Choroid plexus epithelial cell (primary cell): ENCODE results near the gene HNRNPR.

Source experiments
- DNase-seq: peaks from one replicate; pipeline ENCODE4 v3.0.0-alpha.2; 2010; ENCODE audit warnings: low read depth
- H3K4me3 ChIP-seq: 2 replicates; pipeline ENCODE4 v1.5.1; 2011; ENCODE audit warnings: low read depth, mild to moderate bottlenecking, control low read depth, low read length, moderate library complexity
- TF ChIP-seq, protein P1 (sequence below): conservative IDR thresholded peaks from 2 replicates; pipeline ENCODE4 v1.5.1; 2011; ENCODE audit warnings: low read depth, mild to moderate bottlenecking, control low read depth, inconsistent platforms, low read length, moderate library complexity

HNRNPR gene

GRCh38 chr1:23344111-23344986 is at the start of gene HNRNPR:
HNRNPR (minus strand) TSS chr1:23344284; CDS start chr1:23341008, 3,276 bp downstream.
- TF ChIP-seq, protein P1, sequence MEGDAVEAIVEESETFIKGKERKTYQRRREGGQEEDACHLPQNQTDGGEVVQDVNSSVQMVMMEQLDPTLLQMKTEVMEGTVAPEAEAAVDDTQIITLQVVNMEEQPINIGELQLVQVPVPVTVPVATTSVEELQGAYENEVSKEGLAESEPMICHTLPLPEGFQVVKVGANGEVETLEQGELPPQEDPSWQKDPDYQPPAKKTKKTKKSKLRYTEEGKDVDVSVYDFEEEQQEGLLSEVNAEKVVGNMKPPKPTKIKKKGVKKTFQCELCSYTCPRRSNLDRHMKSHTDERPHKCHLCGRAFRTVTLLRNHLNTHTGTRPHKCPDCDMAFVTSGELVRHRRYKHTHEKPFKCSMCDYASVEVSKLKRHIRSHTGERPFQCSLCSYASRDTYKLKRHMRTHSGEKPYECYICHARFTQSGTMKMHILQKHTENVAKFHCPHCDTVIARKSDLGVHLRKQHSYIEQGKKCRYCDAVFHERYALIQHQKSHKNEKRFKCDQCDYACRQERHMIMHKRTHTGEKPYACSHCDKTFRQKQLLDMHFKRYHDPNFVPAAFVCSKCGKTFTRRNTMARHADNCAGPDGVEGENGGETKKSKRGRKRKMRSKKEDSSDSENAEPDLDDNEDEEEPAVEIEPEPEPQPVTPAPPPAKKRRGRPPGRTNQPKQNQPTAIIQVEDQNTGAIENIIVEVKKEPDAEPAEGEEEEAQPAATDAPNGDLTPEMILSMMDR = no peak
- H3K4me3 ChIP-seq = peak within 1 kb of the TSS; percentile 77
- DNase-seq = peak; percentile 100

GRCh38 chr1:23393706-23394105 is 49.6 kb upstream of the HNRNPR start:
- DNase-seq = peak; percentile 94
- H3K4me3 ChIP-seq = peak overlapping the region; percentile 6
- TF ChIP-seq, protein P1 = no peak

GRCh38 chr1:23392125-23392855 is 48.2 kb upstream of the HNRNPR start:
- TF ChIP-seq, protein P1 = no peak
- no peak for DNase-seq
- no peak overlapping the region for H3K4me3 ChIP-seq

DNA sequence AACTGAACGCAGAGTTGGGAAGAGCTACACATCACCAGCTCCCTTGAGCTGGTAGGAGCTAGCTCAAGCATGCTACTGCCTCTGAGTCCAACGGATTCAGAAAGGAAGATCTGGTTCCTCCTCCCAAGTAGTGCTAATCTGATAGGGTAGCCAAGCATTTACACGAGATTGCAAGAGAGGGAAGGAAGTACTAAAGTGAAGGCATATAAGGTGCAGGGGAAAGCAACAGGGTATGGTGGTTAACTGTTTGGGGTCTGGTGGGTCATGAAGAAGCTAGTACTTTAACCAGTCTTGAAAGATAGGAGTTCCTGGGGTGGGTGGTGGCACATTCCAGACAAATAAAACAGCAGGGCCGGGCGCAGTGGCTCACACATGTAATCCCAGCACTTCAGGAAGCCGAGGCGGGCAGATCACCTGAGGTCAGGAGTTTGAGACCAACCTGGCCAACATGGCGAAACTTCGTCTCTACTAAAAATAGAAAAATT is 45.8 kb upstream of the HNRNPR start:
- DNase-seq = no peak
- no peak overlapping the region for H3K4me3 ChIP-seq
- TF ChIP-seq, protein P1 = no peak

GRCh38 chr1:23387494-23387893 is 43.4 kb upstream of the HNRNPR start:
- TF ChIP-seq, protein P1 = no peak
- DNase-seq = no peak
- H3K4me3 ChIP-seq = no peak overlapping the region

GRCh38 chr1:23385119-23385621 is 41.1 kb upstream of the HNRNPR start:
- TF ChIP-seq, protein P1 = no peak
- DNase-seq = no peak
- H3K4me3 ChIP-seq = no peak overlapping the region
